NCI-H1105 treated with DMSO at 0.1 percent for 48 hours (cell line): ENCODE measurements around the gene FAN1.

ENCODE experiments used
- DNase-seq: peaks from one replicate; lab custom pipeline; 2025; lab: John Stamatoyannopoulos, UW

Gene FAN1

DNA sequence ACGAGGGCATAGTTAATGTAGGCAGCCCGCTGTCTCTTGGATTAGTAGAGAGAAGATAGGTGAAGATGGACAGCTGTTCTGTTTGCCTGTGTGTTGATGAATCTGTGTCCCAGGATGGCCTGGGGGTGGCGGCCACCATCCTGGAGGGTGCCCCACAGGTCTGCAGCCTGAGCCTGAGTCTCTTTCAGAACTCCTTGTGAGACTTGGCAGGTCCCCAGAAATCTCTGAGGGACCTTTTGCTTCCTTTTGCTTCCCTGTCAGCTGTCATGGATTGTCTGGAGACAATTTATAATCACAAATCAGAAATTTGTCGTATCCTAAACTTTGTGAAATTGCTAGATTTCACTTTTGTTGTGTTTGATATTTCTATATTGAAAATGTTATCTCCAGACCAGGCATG lies 17.4 kb downstream of the FAN1 start:
- DNase-seq, result no peak

DNA sequence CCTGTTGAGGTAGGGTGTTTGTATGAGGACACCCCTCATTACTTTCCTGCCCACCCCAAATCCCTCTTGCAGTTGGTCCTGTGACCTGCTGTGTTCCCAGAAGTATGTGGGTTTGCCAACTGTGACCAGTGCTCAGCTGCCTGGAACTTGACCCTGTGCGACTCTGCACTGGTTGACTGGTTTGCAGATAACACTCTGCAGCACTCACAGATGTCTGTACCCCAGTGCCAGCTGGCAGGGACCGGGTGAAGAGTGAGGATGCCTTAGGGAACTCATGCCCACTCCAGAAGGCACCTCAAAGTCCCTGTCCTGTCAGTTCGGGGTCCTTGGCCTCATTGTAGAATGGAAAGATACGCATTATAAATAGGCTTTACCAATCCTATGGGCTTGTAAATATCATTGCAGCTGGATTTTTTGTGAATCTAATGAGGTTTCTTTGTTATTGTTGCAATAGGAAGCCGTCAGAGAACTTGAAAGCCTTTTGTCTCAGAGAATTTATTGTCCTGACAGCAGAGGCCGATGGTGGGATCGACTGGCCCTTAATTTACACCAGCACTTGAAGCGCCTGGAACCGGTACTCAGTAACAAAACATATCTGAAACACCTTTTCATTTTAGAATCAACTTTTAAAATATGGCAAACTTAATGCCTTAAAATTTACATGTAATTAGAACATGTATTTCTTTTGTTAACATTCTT lies 18.2 kb downstream of the FAN1 start:
- no peak for DNase-seq

DNA sequence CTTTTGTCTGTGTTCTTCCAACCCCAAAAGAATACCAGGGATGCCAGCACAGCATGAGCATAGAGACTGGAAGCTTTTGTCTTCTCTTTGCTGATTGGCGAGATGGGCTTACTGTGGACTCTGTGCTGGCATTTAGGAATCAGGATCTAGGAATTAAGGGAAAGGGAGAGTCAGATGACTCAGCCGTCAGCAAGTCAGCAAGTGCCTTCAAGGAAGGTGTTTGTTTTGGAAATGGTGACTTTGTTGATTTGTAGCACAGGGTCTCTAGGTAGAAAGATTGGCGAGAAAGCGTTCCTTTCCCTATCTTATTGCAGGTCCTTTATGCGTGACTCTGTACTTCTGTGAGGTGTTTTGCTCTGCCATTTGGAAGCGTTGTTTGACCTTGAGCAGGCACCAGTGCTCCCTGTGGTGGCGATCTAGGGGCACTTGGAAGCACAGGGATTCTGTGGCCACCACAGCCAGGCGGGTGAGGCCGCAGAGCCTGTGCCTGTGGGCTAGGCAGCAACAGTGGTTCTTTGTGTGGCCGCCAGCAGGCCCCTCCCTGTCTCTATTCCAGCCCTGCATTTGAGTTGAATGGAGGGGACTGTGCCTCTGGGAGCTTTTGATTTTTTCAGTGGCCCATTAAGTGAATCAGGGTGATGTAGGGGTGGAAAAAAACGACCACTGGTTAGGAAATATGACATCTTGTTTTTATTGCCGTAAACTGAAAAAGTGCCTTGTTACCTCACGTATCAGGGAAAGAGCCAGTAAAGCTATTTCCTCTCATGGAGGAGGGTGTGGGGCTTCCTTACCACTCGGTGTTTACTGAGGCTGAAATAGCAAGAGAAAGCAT lies 19.0 kb downstream of the FAN1 start:
- no peak for DNase-seq

DNA sequence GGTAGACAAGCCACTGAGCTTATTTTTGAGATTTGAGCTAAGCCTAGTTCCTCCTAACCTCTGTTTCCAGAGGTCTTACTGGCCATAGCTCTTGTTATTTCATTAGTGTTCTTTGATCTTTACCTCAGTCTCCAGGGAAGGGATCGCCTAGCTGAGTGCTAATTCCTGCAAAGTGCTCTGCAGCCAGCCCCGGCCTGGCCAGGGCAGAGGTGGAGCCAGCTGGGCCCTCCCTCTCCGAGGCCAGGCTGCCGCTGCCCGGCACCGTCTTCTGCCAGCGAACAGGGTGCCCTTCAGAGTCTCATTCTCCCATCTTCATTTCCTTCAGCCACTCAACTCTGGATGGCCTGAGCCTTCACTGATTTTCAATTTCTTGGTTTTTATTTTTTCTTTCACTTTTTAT lies 19.7 kb downstream of the FAN1 start:
- no peak for DNase-seq

DNA sequence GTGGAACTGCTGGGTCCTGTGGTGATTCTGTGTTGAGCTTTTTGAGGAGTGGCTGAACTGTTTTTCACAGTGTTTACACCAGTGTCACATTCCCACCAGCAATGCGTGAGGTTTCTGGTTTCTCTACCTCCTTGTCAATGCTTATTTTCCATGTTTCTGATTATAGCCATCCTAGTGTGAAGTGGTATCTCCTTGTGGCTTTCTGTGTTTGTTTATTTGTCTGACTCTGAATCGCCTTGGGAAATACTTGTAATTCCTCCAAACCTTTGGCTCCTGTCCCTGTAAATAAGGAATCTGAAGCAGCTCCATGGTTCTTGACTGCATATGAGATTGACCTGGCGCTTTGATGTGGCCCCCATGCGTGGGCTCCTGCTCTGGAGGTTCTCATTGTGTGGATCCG lies 20.6 kb downstream of the FAN1 start:
- no peak for DNase-seq

DNA sequence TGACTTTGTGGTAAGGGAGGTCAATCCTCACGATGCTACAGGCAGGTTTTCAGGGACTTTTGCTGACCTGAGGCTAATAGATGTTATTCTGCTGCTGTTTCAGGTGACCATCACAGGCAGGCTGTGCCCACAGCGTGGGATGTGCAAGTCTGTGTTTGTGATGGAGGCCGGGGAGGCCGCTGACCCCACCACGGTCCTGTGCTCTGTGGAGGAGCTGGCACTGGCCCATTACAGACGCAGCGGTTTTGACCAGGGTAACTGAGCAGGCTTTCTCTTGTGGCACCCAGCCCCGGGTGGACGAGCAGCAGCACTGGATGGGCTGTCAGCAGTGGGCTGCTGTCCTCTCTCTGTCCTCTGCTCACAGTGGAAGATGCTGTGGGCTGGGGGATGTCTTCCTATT lies 22.0 kb downstream of the FAN1 start:
- no peak for DNase-seq

DNA sequence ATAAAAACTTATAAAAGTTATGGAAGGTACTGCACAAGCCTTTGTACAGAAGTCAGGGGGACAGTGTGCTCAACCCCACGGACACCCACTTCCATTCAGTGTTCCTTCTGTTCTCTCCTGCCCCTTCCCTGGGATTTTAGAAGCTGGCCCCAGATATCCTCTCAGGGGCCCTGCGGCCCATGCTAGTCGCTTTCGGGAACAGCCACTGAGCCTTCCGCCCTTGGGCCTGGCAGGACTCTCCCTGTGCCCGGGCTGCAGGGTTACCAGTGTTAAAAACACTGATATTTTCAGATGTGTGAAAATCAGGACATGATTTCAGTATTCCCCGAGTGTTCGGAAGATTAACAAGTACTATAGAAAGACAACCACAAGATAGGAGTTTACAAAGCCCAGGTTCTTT lies 22.4 kb downstream of the FAN1 start:
- no peak for DNase-seq

DNA sequence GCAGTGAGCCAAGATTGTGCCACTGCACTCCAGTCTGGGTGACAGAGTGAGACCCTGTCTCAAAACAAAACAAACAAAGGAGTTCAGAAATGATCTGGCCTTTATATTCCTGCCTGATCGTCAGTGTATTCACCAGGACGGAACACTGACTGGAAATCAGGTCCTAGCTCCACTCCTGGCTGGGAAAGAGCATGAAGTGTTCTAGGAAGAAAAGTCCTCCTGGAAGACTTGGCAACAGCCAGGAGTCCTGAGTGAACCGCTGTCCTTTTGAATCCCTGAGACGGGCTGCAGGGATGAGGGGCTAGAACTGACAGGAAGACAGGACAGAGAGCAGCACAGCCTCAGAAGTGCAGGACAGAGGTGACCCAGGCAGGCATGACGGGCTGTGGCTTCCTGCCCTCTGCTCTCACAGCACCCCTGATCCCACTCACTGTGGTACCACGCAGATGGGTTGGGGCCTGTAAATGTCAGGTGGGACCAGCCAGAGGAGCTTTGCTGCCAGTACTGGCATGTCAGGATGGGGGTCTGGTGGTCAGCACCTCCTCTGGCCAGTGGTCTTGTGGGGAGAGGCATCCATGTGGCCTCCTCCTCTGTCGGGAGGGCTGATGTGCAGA lies 23.5 kb downstream of the FAN1 start:
- DNase-seq, result no peak

DNA sequence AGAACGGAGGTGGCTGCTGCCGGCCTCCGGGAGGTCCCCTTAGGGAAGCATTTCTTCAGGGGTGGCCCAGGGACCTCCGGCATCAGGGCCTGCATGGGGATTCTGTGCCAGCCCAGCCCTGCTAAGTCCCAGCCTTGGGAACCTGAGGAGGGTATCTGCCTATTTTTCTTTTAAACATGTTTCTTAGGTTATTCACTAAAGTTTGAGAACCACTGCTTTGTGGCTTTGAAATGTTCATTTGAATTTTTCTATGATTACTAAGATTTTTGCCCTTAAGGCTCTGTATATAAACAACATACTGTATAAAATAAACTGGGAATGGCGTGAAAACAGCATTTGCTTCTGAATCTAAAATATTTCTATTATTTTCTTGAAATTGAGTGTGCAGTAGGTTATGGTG lies 24.4 kb downstream of the FAN1 start:
- no peak for DNase-seq

DNA sequence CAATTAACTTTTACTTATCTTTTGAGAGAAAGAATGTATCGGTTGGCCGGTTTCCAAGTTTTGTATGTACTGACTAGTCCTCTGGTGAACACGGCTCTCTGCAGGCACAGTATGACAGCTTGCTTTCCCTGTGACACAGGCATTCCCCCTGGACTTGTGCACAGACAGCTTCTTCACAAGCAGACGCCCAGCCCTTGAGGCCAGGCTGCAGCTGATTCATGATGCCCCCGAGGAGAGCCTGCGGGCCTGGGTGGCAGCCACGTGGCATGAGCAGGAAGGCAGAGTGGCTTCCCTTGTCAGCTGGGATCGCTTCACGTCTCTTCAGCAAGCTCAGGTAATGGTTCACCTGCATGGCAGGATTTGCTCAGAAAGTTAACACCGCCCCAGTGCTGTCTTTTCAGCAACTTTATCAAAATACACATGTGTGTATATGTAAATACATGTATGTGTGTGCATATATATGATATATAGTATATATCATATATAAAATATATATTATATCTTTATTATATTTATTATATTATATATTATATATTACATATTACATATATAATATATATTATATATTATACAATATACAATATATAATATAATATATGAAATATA lies 25.5 kb downstream of the FAN1 start:
- peak; percentile 82 for DNase-seq

DNA sequence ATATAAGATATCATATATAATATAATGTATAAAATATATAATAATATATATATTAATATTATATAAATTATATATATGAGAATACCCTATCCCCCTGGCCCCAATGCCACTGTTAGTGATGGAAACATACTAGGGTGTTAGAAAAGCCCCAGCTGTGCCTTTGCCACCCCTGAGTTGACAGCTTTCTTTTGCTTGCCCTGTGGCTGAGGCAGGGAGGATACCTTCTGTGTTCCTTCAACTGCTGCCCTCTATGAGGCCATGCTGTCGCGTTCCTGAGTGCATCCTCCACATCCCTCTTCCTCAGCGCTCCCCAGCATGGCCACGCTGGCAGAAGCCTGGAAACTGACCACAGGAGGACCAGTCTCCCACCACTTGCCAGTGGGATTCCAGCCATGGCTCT lies 26.3 kb downstream of the FAN1 start:
- DNase-seq, result no peak

DNA sequence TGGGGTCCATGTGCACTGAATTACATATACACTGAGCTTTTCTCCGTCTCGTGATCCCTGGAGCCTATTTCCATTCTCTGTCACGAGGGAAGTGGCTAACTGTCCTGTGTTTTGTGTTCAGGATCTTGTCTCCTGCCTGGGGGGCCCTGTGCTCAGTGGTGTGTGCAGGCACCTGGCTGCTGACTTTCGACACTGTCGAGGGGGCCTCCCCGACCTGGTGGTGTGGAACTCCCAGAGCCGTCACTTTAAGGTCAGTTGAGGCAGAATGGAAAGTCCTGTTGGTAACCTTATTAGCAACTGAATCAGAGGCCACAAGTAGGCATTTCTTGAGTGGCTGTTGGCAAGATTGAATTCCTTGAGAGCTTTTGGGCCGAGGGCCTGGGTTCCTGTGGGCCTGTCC lies 26.7 kb downstream of the FAN1 start:
- no peak for DNase-seq

DNA sequence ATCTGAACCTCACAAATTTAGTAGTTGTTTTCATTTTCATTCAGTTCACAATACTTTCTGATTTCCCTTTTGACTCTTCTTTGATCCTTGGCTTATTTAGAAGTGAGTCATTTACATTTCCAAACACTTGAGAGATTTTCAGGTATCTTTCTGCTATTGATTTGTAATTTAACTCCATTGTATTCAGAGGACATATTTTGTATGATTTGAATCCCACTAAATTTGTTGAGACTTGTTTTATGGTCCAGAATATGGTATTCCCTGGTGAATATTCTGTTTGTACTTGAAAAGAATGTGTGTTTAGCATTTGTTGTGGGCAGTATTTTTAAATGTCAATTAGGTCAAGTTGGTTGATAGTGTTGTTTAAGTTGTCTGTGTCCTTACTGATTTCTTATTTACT lies 29.6 kb downstream of the FAN1 start:
- peak; percentile 17 for DNase-seq

DNA sequence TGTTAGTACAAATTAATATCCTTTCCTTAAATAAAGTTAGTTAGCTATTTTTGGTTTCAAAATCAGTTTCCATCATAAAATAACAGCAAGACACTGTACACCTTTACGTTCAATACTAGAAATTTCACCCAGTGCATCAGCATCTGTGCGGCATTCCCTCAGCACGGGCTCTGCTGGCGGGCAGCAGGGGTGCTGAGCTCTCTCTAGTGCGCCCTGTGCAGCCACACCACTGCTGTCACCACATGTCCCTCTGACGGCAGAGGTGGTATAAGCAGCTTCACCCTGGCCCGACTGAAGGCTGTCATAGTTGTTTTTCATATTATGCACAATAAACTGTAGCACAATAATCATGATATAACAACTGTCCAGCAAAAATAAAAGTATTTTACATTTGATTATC lies 35.4 kb downstream of the FAN1 start:
- DNase-seq, result no peak

DNA sequence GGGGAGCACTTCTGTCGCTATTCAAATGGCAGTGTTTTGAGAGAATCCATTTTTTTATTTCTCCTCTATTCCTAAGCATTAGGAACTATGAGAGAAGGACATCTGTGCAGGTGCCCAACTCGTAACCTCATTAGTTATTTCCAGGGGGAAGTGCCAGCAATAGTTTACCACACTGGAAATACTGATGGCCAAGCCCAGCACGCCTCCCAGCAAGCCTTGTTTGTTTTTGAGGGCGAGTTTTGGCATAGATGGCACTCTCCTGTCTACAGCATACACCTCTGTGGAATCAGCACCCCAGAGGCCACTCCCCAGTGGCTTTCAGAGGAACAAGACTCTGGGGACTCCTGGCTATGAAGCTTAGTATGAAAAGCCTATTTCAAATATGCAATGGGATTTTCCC lies 36.6 kb downstream of the FAN1 start:
- no peak for DNase-seq

DNA sequence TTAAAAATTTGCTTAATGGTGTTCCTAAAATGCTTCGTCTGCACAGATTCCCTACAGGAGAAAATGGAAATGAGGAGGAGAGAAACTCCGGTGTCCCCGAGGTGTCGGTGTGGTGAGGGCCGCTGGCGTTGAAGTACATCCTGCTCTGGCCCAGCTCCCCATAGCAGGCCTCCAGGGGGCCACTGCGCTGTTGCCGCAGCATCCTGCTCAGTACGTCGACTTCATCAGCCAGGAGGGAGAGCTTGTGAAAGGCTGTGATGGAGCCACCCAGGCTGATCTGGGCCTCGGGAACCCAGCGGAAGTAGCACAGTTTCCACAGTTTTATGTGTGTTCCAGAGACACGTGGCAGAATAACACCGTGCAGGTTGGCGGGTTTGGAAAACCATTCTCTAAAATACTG lies 37.8 kb downstream of the FAN1 start:
- no peak for DNase-seq

DNA sequence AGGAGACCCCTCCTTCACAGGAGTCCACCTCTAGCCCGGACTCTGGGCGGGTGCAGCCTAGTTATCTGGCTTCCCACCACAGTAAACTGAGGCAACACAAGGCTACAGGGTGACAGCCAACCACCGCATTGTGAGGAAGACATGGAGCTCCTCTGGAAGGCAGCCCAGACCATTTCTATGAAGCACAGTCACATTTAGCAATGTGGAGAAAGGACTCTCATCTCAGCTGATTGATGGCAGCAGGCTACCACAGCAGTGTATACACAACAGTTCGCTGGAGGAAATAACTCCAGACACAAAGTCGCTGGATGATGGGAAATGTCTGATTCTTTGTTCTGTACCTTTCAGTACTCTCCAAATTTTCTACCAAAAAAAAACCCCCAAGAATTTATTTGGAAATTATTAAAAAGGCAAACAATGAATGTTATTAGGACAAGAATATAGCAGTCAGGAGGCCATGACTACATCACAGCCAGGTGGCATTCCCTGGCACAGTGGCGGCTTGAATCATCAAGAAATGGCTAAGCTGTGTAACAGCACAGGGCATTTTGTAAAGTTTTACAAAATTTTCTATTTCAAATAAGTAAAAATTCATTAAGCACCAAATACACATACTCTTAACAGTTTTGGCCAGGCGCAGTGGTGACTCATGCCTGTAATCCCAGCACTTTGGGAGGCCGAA lies 40.1 kb downstream of the FAN1 start:
- DNase-seq, result no peak

DNA sequence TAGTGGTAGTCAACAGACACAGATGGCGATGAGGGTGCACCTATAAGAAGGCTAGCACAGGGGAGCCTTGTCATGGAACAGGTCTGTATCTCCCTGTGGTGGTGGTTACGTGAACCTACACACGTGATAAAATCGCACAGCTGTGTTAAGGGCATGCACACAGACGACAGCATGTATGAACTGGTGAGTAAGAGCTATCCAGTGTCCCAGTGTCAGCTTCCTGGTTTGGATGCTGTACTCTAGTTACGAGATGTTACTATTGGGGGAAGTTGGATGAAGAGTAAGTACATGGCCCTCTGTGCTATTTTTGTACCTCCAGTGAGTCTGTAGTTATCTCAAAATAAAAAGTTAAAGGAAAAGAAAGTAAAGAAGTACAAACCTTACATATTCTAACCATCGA lies 49.5 kb downstream of the FAN1 start:
- DNase-seq, result no peak

DNA sequence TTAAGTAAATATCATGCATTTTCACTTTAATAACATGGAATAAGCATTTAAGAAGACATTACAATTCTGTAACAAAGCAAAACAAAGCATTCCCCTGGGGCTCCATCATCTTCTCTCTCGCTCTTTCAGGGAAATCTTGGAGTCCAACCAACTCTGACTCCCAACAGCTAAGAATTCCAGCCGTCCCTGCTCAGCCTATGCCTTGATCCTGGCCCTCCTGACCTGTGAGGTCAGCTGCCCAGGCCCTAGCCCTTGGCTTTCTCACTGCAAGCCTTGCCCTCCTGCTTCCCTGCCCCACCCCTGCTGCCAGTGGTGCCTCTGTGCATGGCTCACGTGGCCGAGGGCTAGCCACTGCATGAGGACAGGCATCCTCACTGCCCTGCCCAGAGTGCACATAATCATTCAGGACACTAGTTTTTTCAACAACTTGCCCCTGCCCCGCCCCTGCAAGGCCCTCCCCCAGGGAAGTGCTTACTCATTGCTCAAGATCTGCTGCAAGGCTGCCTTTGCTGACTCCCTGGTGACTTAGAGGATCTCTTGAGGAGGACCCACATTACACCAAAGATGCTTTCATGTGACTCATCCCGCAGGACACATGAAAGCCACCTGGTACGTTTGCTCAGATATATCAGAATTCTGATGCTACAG lies 50.1 kb downstream of the FAN1 start:
- DNase-seq, result no peak

DNA sequence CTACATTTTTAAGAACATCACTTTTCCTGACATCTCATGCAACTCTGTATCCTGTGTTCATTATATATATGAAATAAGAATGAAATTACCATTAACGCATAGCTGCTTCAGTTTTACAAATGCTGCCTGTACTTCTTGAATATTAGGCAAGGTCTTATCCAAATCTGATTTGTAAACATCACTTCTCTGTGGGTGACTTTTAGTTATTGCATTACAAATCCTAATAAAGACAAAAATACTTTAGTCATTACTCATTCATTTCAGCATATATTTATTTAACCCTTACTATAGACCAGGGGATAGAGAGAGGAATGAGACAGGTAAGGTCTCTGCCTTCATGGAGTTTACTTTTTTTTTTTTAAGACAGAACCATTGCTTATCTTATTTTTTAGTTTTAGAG lies 51.0 kb downstream of the FAN1 start:
- DNase-seq, result no peak

DNA sequence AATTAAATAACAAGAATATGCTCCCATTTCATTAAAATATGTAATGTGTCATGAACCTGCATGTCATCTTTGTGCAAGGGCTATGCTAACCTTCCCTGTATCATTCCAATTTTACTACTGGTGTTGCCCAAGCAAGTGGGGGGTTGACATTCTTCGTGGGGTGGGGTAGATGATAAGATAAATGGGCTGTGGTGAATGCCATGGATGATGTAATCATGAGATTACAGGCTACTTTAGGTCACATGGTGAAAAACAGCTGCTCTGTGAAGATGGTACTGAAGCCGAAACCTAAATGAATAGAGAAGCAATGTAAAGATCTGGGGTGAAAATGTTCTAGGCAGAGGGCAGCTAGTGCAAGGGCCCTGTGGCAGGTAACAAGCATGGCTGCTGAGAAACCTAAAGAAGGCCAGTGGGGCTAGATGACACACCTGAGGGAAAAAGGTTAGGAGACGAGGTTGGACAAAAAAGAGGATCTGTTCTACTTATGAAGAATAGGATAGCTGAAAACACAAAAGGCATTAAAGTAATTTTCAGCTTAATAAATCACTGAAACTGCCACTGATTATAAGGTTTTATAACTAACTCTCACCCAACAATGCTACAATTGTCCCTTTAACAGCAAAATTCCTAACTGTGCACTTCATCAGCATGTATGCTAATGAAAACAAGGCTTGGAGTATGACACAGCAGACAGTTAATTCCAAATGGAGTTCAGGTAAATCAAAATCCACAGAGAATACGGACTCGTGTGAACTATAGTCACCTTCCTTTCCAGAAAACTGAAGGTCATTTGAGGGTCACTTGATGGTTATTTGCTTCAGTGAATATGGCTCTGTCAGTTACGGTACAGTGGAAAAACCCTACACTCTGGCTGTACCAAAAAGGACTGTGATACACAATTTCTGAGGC lies 52.8 kb downstream of the FAN1 start:
- no peak for DNase-seq
